ENCODE results near the gene SRSF6.

- TF ChIP-seq CTCF (conservative IDR thresholded peaks at IDR 0.05; ENCODE audit: low read length) = no peak
- no peak for TF ChIP-seq EZH2phosphoT487 (IDR thresholded peaks at IDR 0.05; ENCODE audit: borderline replicate concordance)
These were observed 37.5 kb upstream of the SRSF6 start for GRCh38 chr20:43420192-43420591.

Measured in Loucy (cell line).